HG03097 (cell line): Measurements from ENCODE around the gene ZNF438.

Source experiments
- ATAC-seq: cut with Tn5 transposase; IDR thresholded peaks from one replicate; pipeline ENCODE4 v1.9.1; 2021; ENCODE audit not compliant: unreplicated experiment, low FRiP score

ZNF438 gene

GRCh38 chr10:30861221-30861620, 170.4 kb downstream of the ZNF438 start:
- ATAC-seq: no peak

GRCh38 chr10:30858499-30858898, 173.2 kb downstream of the ZNF438 start:
- no peak for ATAC-seq

GRCh38 chr10:30857803-30858202, 173.9 kb downstream of the ZNF438 start:
- ATAC-seq: no peak

DNA sequence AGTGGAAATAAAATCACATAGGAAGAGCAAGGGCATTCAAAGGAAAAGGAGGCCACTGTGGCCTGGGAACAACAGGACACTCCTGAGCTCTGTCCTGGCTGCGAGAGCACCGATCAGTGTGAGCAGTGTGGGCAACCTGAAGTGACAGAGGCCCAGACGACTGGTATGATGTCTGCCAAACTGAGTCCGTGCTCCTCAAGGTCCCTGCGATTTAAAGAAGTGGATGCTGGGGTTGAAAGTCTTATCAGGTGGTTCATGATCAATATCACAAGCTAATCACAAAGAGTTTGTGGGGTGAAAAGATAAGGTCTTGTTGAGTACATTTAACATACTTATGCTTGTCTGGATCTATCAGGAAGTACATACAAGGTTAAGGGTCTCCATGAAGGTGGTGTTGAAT, 176.5 kb downstream of the ZNF438 start:
- no peak for ATAC-seq

- ATAC-seq: no peak
Measured at GRCh38 chr10:30854656-30855055, 177.0 kb downstream of the ZNF438 start.

- ATAC-seq: no peak
Measured at GRCh38 chr10:30853066-30853465, 178.6 kb downstream of the ZNF438 start.

DNA sequence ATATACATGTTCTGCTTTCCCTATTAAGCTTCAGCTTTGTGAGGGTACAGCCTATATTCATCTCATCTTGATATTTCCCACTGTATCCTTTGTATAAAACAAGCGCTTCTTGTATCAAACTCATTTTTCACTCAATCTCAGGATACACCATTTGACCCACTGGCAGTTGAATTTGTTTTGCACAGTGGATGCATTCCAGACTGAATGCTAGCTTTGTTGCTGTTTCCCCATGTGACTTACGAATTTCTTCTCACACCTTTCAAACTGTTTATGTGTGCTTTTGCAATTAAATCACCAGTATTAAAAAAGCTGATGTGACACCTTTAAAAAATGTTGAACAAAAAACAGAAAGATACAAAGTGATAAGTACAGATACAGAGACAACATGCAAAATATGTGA, 180.9 kb downstream of the ZNF438 start:
- ATAC-seq: no peak

GRCh38 chr10:30849231-30850035, 182.2 kb downstream of the ZNF438 start:
- ATAC-seq: no peak

GRCh38 chr10:30848396-30849032, 183.2 kb downstream of the ZNF438 start:
- ATAC-seq: no peak

GRCh38 chr10:30847642-30848041, 184.0 kb downstream of the ZNF438 start:
- no peak for ATAC-seq

- ATAC-seq: no peak
Measured at GRCh38 chr10:30847199-30847598, 184.5 kb downstream of the ZNF438 start.

GRCh38 chr10:30846710-30847109, 185.0 kb downstream of the ZNF438 start:
- ATAC-seq: no peak

DNA sequence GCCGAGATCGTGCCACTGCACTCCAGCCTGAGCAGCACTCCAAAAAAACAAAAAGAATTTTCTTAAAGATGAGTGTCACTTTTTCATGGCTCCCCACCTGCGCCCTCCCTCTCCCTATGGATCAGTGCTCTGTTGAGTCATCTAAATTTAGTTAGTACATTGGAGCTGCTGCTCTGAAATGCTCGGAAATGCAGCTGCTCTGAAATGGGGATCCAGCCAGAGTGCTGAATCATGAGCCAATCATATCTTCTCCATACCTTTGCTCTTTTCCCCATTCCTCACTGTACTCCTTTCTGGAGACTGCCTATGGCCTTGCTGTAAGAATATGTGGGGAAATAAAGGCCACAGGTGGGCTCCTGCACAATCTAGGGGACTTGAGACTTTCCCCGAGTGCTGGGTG, 188.8 kb downstream of the ZNF438 start:
- no peak for ATAC-seq

DNA sequence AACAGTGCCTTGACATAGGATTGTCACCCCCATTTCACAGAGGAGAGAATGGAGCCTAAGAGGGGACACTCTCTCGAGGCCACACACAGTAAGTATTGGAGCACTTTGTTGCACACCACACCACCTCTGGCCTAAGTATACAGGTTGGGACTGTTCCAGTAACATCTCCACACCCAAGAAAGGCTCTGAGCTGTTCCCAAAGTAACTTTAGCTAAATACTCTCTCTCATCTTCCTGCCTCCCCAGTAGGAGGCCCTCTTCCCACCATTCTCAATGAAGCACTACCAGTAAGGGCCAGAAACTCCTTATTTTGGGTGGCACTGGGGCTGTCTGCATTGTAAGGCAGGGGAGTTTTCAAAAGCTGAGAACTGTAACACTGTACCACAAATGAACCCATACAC, 189.5 kb downstream of the ZNF438 start:
- no peak for ATAC-seq

DNA sequence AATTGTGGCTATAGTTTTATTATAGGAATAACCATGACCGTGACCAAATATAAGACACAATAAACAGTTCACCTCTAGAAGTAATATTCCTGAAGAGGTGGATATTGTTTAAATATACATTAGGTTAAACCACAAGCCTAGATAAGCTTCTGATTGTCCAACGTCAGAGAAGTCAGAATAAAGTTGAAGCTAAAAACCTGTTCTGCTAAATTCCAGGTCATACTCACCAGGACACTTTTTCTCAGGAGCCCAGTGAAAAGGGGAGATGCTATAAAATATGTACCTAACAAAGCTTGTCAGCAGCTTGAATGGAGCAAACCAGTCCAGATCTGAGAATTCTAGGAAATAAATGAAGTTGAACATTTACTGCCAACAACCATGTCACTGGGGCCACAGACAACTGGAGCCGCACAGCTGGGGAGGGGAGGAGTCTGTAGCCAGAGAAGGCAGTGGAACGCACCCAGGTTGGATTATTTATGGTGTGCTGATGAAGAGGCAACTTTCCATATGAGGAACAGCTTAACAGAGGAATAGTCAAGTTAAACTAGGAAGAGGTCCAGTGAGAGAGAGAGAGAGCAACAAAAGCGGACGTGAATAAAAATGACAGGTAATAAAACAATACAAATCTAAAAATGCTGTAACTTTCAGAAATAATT, 191.1 kb downstream of the ZNF438 start:
- no peak for ATAC-seq

DNA sequence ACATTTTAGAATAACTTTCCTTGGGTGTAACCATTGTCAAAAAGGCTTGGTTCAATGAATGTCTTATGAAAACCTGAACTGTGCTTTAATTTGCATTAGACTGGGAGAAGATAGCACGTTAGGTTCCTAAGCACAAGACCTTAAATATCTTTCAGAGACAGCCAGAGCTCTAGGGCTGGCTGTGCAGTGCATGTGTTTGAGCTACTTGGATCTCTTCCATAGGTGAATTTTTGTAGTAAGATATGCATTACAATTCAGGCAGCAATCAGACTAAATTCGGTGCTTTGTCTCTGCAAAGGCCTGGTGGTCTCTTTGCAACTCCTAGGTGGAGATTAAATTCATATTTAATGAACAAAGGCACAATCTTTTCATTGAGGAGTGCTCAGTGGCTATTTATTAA, 192.0 kb downstream of the ZNF438 start:
- no peak for ATAC-seq

DNA sequence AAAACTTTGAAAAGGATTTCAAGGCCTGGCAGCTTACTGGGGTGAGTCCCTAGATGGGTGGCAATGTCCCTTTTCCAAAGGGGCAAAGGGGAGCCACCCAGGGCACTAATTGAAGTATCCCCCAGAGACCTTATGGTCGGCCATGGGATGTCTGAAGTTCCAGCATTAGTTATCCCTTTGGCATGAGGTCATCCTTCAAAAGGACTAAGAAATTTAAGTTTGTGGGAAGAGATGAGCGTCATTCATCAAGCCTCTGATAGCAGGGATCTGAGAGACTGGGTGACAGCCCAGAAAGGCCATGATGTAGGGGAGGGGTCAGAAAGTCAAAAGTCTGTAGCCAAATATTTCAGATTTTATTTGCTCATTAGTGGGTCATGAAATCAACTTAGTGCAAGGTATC, 195.3 kb downstream of the ZNF438 start:
- ATAC-seq: no peak

- no peak for ATAC-seq
Measured at GRCh38 chr10:30835146-30835545, 196.5 kb downstream of the ZNF438 start.

GRCh38 chr10:30834651-30835050, 197.0 kb downstream of the ZNF438 start:
- ATAC-seq: no peak

GRCh38 chr10:30834153-30834552, 197.5 kb downstream of the ZNF438 start:
- ATAC-seq: no peak

DNA sequence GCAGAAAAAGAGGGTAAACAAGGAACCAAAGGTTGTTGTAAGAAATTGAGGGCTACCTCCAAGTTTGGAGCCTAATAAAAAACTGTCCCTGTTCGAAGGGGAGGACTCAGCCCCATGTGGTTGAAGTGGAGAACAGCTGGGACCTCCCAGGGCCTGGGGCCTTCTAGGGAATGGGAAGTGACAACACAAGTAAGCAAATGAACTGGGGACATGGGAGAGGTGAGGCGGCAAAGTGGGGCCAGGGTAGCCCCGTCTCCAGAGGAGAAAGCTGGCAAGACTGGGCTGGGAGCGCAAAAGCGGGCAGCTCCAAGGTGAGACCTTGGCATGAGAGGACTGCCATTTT, 198.1 kb downstream of the ZNF438 start:
- ATAC-seq: no peak
